ENCODE data around the gene GPR63. TPM values are rescaled to one million over a fixed set of nuclear protein-coding genes. Genes with fewer than 3 reads are reported as not detected.

GPR63 gene
- total and polyA plus RNA-seq, 4 donors: 0.03 to 0.14 (median 0.08) TPM; not detected in 1

GRCh38 chr6:96841345-96841744, 4.1 kb upstream of the GPR63 start:
- Histone ChIP-seq H3K4me1 (ENCODE audit: control insufficient read depth in 4 of 4, insufficient read depth in 4 of 4, low read length in 3 of 4) (peaks cover 5 to 15% (median 10%) of the 10 kb centered on the region in 4 donors), H3K27me3 (ENCODE audit: control insufficient read depth in 4 of 4, insufficient read depth in 4 of 4, low read length in 3 of 4) (peaks cover 0 to 5% (median 4%) of the 10 kb centered on the region in 4 donors), H3K4me3 (ENCODE audit: low read depth in 1 of 3, low read length in 3 of 3) (no peak overlapping the region), H3K27ac (ENCODE audit: low read depth in 1 of 2, low read length in 2 of 2) (no peak overlapping the region), H3K9me3 (ENCODE audit: control insufficient read depth in 4 of 4, low read length in 3 of 4) (peaks cover 0 to 4% (median 2%) of the 10 kb centered on the region in 4 donors), H3K9ac (ENCODE audit: low read depth in 1 of 2, low read length in 2 of 2) (no peak overlapping the region), H3K36me3 (ENCODE audit: control insufficient read depth in 4 of 4, insufficient read depth in 3 of 4, low read depth in 1 of 4, low read length in 3 of 4) (no peaks in the 10 kb centered on the region)
- no peak for DNase-seq (ENCODE audit: low spot score)
- 36% methylated on average over 2 of the region's 2 CpGs for WGBS
- TF ChIP-seq CTCF (IDR thresholded peaks at IDR 0.05; ENCODE audit: low read depth, low read length, missing input control): no peak
- no peak for TF ChIP-seq NR2F2 (IDR thresholded peaks at IDR 0.05)
- TF ChIP-seq FOXA2 (IDR thresholded peaks at IDR 0.05): no peak
- no peak for TF ChIP-seq EGR1 (IDR thresholded peaks at IDR 0.05; ENCODE audit: low read depth in 2 of 2)
- no peak for TF ChIP-seq GABPA (IDR thresholded peaks at IDR 0.05 in 1 of 2, conservative IDR thresholded peaks at IDR 0.05 in 1 of 2)
- TF ChIP-seq MAX (IDR thresholded peaks at IDR 0.05): no peak

- Histone ChIP-seq H3K9ac (ENCODE audit: low read depth in 1 of 2, low read length in 2 of 2) (no peak overlapping the region), H3K27me3 (ENCODE audit: control insufficient read depth in 4 of 4, insufficient read depth in 4 of 4, low read length in 3 of 4) (peaks cover 0 to 7% (median 4%) of the 10 kb centered on the region in 4 donors), H3K9me3 (ENCODE audit: control insufficient read depth in 4 of 4, low read length in 3 of 4) (no peaks in the 10 kb centered on the region), H3K36me3 (ENCODE audit: control insufficient read depth in 4 of 4, insufficient read depth in 3 of 4, low read depth in 1 of 4, low read length in 3 of 4) (no peaks in the 10 kb centered on the region), H3K27ac (ENCODE audit: low read depth in 1 of 2, low read length in 2 of 2) (no peak overlapping the region), H3K4me3 (ENCODE audit: low read depth in 1 of 3, low read length in 3 of 3) (peak overlapping the region; percentile 40 to 77 (median 65)), H3K4me1 (ENCODE audit: control insufficient read depth in 4 of 4, insufficient read depth in 4 of 4, low read length in 3 of 4) (peaks cover 5 to 15% (median 10%) of the 10 kb centered on the region in 4 donors)
- no peak for TF ChIP-seq RXRA (IDR thresholded peaks at IDR 0.05)
- TF ChIP-seq RAD21 (IDR thresholded peaks at IDR 0.05): no peak
- no peak for TF ChIP-seq EGR1 (IDR thresholded peaks at IDR 0.05; ENCODE audit: low read depth in 2 of 2)
- no peak for TF ChIP-seq FOXA1 (IDR thresholded peaks at IDR 0.05)
- TF ChIP-seq ATF3 (IDR thresholded peaks at IDR 0.05): no peak
- TF ChIP-seq YY1 (IDR thresholded peaks at IDR 0.05): no peak
- no peak for TF ChIP-seq TAF1 (conservative IDR thresholded peaks at IDR 0.05)
- TF ChIP-seq CTCF (IDR thresholded peaks at IDR 0.05; ENCODE audit: low read depth, low read length, missing input control): no peak
- no peak for TF ChIP-seq SP1 (IDR thresholded peaks at IDR 0.05)
- no peak for TF ChIP-seq REST (IDR thresholded peaks at IDR 0.05)
- no peak for TF ChIP-seq HNF4G (IDR thresholded peaks at IDR 0.05)
- TF ChIP-seq NR2F2 (IDR thresholded peaks at IDR 0.05): no peak
- no peak for TF ChIP-seq ZBTB33 (IDR thresholded peaks at IDR 0.05)
- TF ChIP-seq JUND (IDR thresholded peaks at IDR 0.05): no peak
- TF ChIP-seq HNF4A (conservative IDR thresholded peaks at IDR 0.05): no peak
- TF ChIP-seq MAX (IDR thresholded peaks at IDR 0.05): no peak
- TF ChIP-seq GABPA (IDR thresholded peaks at IDR 0.05 in 1 of 2, conservative IDR thresholded peaks at IDR 0.05 in 1 of 2): no peak
- TF ChIP-seq FOXA2 (IDR thresholded peaks at IDR 0.05): no peak
- 1% methylated on average over 27 of the region's 27 CpGs for WGBS
- DNase-seq (ENCODE audit: low spot score): no peak
Measured at GRCh38 chr6:96836631-96837080, 621 bp downstream of the GPR63 start.
